SHP77 (cell line): ENCODE measurements around the gene PANX1.
"Not testable (repeated sequence)": the region's sequence is repeated elsewhere in the genome, so short reads cannot be mapped to it uniquely, and the experiment has no call there.

Source experiments
- DNase-seq, 2 experiments: peaks; one replicate each; lab custom pipeline; 2025; lab: John Stamatoyannopoulos, UW

PANX1 gene

DNA sequence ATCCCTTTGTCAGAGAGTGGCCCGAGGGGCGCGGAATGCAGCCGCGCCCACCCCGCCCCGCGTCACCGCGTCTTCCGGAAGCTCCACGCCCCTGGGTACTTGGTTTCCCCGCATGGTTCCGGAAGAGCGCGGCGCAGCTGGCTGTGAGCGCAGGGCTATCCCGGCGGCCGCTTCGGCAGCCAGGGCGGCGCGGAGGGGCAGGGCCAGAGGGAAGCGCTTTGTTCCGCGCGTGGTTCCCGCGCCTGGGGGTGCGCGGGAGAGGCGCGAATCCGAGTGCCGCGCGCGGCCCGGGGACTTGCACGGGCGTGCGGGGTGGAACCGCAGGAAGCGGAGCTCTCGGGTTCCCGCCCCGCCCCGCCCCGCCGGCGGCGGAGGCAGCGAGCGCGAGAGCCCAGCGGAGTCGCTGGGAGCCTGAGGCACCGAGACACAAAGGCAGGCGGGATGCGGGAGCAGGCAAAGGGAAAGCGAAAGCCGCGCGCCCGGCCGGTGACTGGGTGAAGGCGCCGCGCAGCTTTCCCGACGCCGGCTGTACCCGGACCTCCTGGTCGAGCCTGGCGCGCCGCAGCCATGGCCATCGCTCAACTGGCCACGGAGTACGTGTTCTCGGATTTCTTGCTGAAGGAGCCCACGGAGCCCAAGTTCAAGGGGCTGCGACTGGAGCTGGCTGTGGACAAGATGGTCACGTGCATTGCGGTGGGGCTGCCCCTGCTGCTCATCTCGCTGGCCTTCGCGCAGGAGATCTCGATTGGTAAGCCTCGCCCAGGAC, at the start of gene PANX1:
Gene PANX1, plus strand, starts transcription at position 96 of the 766 bp plus-strand sequence. Its CDS starts 472 bp downstream, at position 568.
- peak; percentile 79 to 90 for DNase-seq

GRCh38 chr11:94084164-94084563, 44.5 kb upstream of the PANX1 start:
- DNase-seq: no peak

DNA sequence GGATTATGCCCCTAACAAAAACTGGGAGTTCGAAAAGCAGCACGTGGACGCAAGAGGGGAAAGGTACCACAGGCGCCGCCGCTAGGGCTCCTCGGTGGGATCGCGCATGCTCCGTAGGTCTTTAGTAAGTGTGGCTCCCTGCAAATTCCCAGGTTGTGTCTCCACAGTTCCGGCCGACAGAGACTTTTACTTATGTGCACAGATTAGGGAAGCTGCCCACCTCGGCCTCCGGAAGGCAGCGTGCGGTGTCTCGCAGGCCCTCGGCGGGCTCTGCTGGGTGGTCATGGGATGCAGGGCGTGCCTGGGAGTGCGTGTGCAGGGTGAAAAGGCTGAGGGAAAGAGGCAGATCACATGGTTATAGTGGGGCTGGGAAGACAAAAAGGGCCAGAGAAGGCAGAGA, 39.7 kb upstream of the PANX1 start:
- no peak for DNase-seq

DNA sequence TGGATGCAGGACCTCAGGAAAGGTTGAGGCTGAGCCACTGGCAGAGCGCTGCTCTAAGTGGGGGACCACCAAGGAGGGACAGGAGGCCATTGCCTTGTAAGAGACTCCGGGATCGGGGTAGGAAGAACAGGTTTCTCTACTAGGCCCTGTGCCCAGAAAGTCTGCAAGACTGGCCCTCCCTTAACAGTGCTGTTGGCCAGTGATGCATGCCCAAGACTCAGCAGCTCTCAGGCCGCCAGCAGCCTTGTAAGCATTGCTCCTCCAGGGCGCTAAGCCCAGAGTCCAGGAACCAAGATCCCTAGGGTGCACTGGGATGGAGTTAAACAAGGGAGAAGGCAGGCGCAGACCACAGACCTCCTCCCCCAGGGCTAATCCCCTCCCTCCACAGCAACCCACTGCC, 39.3 kb upstream of the PANX1 start:
- no peak for DNase-seq

DNA sequence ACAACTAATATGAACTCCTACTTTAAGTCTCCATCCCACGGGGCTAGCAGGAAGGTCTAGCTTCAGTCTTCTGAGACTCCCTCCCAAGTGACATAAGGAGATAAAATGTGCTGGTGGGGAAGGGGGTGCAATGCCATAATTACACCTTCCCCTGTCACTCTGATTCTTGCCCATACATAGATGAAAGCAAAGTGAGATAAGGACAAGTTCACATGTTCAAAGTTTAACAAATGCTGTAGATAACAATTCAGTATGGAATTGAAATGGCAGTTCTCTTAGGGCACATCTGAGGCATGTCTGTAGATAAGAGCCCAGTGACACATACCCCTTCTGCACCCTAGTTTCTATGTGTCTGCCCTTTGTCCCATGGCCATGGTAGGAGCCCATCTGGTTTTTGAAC, 38.2 kb upstream of the PANX1 start:
- DNase-seq: no peak

DNA sequence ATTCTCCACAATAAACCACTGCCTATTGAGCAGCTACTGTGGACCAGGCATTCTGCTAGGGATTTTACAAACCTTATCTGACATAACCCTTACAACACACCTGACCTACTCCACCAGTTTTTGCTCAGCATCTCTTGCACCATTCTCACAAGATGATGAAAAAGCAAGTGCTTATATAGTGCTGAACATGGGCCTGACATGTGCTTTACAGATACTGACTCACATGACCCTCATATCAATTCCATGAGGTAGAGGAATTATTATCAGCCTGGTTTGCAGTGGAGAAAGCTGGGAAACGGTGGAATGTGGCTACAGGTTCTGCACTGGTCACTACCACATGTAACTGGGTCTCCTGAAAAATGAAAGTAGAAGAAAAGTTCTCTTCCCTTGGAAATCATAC, 37.5 kb upstream of the PANX1 start:
- no peak for DNase-seq

DNA sequence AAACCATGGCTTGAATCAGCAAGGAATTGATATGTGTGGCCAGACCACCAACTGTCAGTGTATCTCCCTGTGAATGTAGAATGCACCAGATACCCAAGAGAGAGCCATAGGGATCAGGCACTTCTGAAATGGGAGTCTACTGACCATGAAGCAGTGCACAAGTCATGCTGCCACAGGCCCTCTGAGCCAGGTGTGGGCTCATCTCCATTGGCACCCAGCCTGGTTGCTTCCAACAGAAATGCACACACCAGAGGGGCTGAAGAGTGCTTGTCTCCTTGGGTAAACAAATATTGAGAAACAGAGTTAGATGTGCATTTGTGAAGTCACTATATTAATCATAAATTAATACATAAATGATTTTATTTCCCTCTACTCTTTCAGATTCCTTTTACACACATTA, 28.4 kb upstream of the PANX1 start:
- DNase-seq: peak; percentile 79 to 89

- DNase-seq: no peak
These were observed 25.2 kb upstream of the PANX1 start for GRCh38 chr11:94103471-94103870.

GRCh38 chr11:94104734-94105133, 23.9 kb upstream of the PANX1 start:
- no peak for DNase-seq

- no peak for DNase-seq
These were observed 21.9 kb upstream of the PANX1 start for GRCh38 chr11:94106716-94107115.

GRCh38 chr11:94107363-94107762, 21.3 kb upstream of the PANX1 start:
- DNase-seq: no peak

DNA sequence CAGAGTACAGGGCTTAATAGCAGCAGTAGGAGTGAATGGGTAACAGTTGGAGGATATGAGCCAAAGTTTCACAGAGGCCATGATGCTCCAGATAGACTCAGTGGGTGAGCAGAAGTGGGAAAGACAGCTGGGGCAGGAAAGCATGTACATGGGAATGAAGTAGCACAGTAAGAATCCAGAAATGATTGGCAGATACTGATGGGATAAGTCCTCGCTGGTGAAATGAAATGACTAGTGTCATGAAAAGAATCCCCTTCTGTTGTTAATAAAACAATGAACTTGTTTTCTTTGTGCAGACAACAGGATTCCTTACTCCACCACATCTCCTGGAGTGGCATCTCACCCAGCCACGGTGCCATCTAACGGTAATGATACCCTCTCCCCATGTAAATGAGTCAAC, 17.4 kb upstream of the PANX1 start:
- no peak for DNase-seq

DNA sequence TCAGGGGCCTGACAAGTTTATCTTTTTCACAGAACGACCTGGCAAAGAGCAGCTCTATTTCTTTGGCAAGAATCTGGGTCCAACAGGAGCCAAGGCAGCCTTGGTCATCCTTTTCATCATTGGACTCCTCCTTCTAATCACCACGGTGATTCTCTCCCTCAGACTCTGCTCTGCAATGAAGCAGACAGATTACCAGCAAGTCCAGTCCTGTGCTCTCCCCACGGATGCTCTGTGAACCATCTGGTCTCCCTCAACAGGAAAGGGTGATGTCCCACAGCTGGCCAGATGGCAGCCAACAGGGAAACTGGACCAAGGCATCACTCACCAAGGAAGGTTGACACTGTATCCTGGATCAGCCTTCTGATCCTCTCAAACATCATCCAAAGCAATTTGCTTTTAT, 17.0 kb upstream of the PANX1 start:
- DNase-seq: no peak

DNA sequence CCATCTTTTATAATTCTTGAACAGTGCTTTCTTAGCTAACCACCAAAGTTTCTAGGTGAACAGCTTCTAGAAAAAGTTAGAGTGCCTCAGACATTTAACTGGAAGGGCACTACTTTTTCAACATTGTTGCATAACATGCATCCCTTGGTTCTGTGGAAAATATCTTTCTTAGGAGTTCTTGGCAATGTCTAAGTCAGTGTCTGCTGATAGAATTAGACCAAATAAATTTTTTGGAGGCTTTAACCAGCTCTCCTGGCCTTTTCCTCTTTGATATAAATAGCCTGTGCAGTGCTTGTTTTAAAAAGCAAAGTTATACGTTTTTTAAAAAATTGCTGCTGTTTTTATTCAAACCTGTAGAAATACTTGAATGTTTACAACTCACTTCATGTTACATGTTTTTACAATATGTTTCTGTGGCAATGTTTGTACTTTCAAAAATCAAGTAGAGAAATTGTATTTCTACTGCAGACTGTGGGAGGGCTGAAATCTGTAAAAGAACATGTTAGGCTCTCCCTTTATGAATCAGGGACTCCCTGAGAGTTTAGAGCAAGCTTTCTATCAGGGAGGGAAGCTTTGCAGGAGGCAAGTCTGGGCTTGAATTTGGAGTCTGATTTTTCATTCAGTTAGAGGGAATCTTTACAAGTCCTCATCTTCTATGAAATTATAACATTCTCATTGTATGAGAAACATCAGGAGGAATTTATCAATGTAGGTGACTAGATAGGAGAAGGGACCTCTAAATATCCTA, 16.3 kb upstream of the PANX1 start:
- no peak for DNase-seq

- no peak for DNase-seq
These were observed 11.5 kb upstream of the PANX1 start for GRCh38 chr11:94117197-94117574.

DNA sequence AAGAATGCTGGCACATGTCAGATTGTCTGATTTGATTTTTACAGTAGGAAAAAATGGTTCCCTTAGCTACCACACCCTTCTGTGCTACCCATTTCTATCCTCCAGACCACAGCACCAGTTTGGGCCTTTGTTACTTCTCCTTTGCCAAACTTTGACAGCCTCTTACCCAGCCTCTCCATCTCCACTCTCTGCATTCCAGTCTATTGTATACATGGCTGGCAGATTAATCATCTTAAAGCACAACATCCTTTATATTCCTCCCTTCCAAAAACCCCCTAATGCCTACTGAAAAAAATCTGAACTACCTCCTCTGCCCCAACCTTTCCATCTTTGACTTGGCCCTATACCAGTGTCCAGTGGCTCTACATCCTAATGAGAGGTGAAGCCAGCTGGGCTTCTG, 10.8 kb upstream of the PANX1 start:
- no peak for DNase-seq

- DNase-seq: not testable (repeated sequence)
These were observed 9.0 kb upstream of the PANX1 start for GRCh38 chr11:94119676-94120075.

DNA sequence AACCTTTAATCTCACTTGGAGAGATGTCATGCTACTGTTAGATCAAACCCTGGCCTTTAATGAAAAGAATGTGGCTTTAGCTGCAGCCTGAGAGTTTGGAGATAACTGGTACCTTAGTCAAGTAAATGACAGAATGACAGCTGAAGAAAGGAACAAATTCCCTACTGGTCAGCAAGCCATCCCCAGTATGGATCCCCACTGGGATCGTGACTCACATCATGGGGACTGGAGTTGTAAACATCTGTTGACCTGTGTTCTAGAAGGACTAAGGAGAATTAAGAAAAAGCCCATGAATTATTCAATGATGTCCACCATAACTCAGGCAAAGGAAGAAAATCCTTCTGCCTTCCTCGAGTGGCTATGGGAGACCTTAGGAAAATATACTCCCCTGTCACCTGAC, 8.1 kb upstream of the PANX1 start:
- DNase-seq: not testable (repeated sequence)

GRCh38 chr11:94120946-94121345, 7.7 kb upstream of the PANX1 start:
- no peak for DNase-seq

- no peak for DNase-seq
These were observed 3.1 kb upstream of the PANX1 start for GRCh38 chr11:94125407-94126115.

- no peak for DNase-seq
These were observed 1.0 kb upstream of the PANX1 start for GRCh38 chr11:94127638-94128037.

GRCh38 chr11:94128291-94128745, 323 bp upstream of the PANX1 start:
- DNase-seq: peak in 1 of 2 experiments; percentile 18
